ENCODE measurements around the gene PTPRB.
"Not testable (repeated sequence)": the region's sequence is repeated elsewhere in the genome, so short reads cannot be mapped to it uniquely, and the experiment has no call there.

PTPRB gene

DNA sequence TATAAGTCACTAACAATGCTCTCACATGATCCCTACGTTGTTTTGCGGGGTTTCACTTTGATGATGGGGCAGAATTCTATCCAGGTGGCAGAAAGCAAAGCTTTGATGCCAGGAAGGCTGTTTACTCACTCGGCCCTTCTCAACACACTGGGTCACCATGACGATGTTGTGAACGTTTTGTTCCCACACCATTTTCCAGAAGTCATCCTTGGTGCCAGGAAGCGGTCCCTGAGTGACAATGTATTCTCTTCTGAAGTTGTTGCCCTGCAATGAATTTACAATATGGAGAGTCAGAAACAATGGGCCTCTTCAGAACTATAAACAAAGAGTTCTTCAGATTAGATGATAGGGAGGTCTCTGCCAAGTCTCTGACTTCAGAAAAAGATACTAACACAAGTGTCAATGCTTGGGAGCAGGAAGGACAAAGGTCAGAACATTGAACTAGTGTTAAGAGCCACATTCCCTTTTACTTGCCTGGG lies 101.3 kb downstream of the PTPRB start:
- no peak for DNase-seq

DNA sequence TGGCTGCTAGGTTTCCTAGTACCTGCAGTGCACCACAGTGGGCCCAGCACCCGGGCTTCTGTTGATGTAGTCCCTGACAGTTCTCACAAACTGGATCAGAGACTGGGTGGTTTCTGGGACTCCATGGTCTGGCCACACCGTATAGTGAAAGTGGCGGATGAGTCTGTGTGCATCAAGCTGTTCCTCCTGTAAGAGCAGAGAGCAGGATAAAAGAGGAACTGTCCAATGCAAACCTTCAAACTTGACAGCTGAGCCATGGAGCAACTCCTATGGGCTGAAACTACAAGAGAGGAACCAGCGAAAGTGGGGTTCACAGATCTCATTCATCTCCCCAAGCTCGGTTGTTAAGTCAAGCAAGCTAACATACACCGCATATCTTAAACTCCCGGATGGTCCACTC lies 102.8 kb downstream of the PTPRB start:
- DNase-seq: no peak

DNA sequence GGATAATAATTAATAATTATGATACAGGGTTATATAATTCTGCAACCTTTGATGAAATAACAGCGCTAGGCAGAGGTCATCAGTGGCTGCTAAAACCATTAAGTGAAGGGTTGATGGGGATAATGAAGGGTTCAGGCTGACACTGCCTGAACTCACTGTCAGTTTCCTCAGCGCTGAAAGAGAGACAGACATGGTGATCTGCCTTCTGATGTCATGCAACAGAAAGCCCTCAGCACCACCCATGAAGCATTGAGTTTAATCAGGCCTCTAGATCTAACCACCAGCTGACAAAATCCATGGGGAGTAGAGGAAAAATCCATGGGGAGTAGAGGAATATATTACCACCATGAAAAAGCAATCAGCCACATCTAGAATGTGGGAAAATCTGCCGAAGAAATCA lies 107.6 kb downstream of the PTPRB start:
- no peak for DNase-seq

DNA sequence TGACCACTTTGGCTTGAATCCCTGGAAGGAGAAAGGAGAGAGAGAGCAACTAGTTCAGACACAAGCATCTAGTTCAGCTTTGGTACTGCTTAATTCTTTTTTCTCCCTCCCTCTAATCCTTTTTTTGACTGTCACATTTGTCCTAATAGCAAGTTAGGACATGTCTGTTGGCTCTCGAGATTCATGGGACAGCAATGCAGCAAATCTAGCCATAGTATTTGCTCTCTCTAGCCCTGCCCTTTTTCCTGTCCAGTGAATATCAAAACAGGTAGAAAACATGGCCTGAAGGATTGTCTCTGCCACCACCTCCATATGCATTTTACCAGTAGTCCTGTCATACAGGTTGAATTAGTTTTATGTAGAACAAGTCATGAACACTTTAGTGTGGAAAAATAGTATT lies 116.4 kb downstream of the PTPRB start:
- no peak for DNase-seq

DNA sequence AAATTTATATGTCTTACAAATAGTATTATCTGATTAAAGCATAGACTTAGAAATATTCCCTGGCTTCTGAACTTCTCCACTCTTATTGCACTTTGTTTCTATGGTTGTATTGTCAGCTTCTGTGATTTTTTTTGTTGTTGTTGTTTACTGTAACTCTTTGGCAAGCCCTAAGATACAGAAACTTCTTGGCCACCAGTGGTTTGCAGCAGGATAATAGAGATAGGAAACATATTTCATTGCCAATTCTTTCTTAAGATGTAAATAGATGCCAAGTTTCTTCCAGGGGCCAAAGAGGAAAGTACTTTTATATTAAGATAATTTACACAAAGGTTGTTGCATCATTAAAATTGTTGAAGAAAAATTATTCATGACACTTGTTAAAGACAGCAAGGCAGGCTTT lies 123.8 kb downstream of the PTPRB start:
- no peak for DNase-seq

DNA sequence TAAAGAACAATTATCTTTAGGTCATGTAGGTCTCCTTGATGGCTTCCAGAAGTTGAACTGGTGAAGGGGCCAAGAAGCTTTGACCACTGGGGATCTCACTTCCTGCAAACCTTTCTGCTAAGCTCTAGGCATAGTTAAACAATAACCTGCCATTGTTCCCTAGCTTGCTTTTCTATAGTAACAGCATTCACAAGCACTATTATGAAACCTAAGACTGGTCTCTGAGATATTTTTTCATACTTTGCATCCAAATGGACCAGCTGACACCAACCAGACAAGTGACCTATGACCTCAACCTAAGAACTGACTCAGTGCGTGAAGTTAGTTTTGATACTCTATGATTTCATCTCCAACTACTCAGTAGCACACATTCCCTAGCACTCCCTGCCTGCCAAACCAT lies 129.1 kb downstream of the PTPRB start:
- no peak for DNase-seq

DNA sequence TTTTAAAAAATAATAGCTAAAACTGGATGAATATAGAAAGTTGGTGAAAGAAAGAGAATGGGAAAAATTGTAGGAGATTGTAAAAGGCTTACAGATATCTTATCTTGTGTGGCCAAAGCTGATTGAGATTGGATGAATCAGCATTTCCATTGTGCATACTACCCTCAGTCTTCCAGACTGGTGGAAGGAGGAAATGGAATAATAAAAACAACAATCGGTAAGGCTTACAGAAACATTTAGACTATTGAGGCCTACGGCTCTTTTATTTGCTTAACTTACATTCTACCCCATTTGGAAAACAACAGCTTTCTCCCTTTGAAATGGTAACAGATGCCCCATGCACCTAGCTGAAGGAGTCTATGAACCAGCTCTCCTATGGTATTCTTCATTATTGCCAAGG lies 129.8 kb downstream of the PTPRB start:
- DNase-seq: no peak

DNA sequence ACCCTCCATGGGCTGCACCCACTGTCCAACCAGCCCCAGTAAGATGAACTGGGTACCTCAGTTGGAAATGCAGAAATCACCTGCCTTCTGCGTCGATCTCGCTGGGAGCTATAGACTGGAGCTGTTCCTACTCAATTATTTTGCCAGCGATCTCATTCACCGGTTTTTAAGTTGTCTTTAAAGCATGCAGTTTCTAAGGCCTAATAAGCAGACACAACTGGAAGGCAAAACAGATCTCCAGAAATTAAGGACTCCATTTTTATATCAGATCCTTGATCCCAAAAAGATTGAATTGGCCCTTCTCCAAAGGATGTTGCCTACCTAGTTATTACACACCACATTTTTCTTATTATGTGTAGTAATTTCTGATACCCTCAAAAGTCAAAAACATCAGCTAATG lies 139.7 kb downstream of the PTPRB start:
- DNase-seq: no peak

DNA sequence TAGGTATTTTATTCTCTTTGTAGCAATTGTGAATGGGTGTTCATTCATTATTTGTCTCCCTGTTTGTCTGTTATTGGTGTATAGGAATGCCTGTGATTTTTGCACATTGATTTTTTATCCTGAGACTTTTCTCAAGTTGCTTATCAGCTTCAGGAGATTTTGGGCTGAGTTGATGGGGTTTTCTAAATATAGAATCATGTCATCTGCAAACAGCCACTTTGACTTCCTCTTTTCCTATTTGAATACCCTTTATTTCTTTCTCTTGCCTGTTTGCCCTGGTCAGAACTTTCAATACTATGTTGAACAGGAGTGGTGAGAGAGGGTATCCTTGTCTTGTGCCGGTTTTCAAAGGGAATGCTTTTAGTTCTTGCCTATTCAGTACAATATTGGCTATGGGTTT lies 144.3 kb downstream of the PTPRB start:
- DNase-seq: not testable (repeated sequence)

DNA sequence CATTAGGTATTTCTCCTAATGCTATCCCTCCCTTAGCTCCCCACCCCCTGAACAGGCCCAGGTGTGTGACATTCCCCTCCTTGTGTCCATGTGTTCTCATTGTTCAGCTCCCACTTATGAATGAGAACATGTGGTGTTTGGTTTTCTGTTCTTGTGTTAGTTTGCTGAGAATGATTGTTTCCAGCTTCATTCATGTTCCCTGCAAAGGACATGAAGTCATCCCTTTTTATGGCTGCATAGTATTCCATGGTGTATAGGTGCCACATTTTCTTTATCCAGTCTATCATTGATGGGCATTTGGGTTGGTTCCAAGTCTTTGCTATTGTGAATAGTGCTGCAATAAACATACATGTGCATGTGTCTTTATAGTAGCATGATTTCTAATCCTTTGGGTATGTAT lies 146.3 kb downstream of the PTPRB start:
- DNase-seq: not testable (repeated sequence)

DNA sequence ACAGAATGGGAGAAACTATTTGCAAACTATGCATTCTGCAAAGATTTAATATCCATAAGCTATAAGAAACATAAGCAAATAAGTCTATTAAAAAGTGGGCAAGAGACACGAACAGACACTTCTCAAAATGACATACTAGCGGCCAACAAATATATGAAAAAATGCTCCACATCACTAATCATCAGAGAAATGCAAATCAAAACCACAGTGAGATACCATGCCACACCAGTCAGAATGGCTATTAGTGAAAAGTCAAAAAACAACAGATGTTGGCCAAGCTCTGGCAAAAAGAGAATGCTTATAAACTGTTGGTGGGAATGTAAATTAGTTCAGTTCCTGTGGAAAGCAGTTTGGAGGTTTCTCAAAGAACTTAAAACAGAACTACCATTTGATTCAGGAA lies 149.8 kb downstream of the PTPRB start:
- no peak for DNase-seq

DNA sequence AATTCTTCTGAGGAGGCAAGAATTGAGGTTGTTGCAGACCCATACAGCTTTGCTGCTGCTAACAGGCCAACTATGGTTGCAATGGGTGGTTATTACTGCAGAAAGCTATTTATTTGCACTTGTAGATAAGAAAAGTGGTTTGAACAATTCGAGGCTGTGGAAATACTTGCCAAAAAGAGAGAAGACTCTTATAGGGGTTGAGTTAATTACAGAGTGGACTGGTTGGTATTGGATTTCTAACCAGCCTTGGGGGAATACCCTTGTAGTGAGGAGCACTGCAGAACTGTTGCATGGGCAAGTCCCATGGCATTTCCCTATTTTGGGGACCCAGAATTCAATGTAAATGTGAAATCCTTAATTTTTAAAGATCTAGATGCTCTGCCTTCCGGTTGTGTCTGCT lies 150.6 kb downstream of the PTPRB start:
- DNase-seq: no peak

DNA sequence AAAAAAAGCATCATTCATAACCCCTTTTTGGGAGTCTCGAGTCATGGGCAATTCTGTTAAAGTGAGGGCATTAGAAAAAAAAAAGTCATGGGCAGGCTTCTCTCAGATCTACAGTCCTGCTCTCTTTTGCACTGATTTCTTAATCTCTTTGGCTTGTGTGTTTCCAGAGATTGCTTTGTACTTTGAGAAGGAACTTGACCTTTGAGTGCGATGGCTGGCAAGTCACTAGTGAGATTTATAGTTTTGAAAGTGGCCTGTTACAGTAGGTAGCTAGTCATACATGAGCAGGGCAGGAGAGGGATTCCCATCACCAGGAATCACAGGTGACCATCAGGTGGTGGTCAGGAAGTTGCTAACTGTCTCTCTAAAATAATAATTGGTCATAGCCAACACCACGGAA lies 151.5 kb downstream of the PTPRB start:
- no peak for DNase-seq

DNA sequence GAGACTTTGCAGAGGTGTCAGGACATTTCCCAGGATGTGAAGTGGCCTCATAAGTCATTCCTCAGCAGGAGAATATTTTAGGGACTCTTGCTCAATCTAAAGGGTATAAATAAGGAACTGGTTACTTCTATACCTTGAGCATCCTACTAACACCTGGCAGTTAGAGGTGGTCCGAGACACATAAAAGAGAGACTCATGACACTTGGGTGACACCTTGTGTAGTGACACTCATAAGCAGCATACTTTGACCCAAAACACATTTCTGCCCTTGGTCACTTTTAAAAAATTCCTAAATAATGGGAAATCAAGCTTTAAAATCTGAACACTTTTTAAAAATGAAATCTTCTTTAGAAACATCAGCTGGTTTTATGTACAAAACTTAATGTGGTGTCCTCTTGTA lies 152.8 kb downstream of the PTPRB start:
- DNase-seq: no peak

DNA sequence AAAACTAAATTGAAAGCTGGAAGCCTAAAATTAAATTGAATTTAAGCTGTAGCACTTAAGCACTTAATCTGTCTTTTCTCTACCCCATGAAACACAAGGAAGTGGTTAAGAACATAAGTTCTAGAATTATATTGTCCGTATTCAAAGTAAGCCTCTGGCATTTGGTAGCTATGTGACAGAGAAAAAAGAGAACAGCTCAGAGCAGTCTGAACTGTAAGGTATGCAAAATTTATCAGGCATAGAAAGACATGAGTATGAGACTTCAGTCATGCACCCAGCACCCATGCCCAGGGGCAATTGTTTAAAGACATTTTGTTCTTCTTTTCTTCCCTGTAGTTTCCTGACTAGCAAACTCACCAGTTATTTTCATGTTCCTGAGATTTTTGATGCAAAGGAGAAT lies 154.5 kb downstream of the PTPRB start:
- no peak for DNase-seq

DNA sequence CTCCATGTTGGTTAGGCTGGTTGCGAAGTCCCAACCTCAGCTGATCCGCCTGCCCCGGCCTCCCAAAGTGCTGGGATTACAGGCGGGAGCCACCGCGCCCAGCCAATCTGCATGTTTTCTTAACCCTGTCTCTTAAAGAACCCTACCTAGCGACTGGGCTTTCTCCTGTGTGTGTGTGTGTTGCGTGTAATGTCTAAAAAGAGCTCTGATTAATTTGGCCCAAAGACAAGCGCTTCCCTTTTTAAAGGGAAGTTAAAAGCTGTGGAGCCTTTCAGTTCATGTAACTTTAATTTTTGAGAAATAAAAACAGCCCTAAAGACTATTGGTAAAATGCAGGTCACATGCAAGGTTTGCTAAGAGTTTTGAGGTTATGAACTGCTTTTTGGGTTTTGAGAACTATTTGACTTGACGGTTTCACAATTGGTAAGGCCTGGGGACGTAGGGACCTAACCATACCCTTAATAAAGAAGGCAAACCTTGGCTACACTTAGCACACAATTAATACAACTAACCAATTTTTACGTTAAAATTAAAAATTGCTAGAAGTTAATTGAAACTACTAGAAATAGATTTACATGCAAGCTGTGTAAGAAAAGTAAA lies 167.9 kb downstream of the PTPRB start:
- DNase-seq: no peak

DNA sequence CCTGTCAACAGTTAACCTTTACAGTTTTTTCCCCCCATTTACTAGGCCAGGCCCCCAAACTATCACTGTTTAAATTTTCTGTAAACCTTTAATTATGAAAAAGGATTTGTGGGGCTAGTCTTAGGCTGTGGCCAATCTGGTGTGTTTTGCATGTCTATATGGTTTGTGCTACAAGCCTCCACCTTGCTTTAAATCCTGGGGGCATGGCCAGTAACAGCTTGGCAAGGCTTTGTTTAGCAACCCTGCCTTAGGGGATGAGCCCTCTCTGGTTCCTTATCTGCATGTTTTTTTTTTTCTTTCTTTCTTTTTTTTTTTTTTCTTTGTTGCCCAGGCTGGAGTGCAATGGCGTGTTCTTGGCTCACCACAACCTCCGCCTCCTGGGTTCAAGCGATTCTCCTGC lies 168.5 kb downstream of the PTPRB start:
- DNase-seq: no peak

DNA sequence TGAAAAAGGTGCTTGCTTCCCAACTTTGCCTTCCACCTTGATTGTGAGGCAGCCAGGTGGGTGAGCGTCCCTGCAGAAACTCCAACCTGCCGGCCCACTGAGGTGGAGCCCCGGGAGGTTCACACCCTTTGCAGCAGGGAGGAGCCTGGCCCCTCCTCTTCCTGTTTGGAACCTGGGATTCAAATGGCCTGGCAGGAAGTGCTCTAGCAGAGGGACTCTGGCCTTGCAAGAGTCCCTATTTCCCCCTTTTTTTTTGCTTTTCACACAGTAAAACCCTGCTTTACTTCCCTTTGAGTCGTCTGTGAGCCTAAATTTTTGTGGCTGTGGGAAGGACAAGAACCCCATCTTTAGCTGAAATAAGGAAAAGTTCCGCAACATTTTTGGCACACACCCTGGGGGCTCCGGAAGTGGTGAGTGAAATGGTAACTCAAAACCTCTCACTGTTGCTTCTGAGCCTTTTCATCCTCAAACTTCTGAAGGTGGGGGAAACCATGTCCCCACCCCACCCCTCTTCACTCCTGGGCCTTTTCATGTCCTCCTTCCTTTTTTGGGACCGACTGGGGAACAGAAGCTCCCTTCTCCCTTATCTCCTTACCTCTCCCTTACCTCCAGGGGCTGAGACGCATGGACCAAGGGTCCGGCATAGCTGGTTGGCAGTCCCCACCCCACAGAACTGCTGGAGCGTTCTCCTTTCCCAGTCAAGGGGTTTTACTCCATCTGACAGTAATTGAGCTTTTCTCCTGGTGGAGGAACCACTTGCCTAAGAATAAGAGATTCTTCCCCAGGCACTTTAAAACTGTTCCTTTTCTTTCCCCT lies 169.1 kb downstream of the PTPRB start:
- no peak for DNase-seq

DNA sequence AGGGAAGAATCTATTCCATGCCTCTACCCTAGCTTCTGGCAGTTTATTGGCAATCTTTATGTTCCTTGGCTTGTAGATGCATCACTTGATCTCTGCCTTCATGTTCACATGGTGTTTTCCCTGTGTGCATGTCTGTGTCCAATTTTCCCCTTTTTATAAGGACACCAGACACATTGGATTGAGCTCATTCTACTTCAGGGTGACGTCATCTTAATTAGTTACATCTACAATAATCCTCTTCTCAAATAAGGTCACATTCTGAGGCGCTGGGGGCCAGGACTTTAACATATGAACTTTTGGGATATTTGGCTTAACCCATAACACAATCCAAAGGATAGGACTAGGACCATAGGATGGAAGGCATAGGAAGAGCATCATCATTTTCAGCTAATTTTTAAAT lies 169.8 kb downstream of the PTPRB start:
- no peak for DNase-seq

DNA sequence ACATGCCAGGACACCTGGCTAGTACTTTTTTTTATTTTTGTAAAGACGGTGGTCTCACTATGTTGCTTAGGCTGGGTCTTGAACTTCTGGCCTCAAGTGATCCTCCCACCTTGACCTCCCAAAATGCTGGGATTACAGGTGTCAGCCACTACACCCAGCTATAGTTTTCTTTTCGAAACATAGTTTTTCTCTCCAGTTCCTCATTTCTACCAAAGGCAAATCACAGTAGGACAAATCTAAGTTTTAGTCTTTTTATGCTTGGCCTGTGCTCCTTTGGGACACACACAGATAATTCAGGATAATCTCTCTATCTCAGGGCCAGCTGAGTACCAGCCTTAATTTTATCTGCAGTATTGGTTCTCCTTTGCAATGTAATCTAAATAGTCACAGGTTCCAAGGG lies 170.5 kb downstream of the PTPRB start:
- DNase-seq: no peak

Data from NCI-H1436 (cell line).